Measurements from ENCODE around the gene SH2D5.
"Not testable (repeated sequence)": the region's sequence is repeated elsewhere in the genome, so short reads cannot be mapped to it uniquely, and the experiment has no call there.

SH2D5 gene

GRCh38 chr1:20724364-20725188 lies 7.9 kb downstream of the SH2D5 start:
- H3K27ac Mint-ChIP-seq = no peak overlapping the region
- H3K4me3 Mint-ChIP-seq = no peak overlapping the region
- H3K4me1 Mint-ChIP-seq = peaks cover 2 to 9% of the 10 kb centered on the region in 2 donors
- H3K27me3 Mint-ChIP-seq = peaks cover 16 to 37% of the 10 kb centered on the region in 2 donors
- DNase-seq (no peak), ATAC-seq (replicated peaks) (no peak)
- H3K36me3 Mint-ChIP-seq = no peaks in the 10 kb centered on the region
- no peaks in the 10 kb centered on the region for H3K9me3 Mint-ChIP-seq

GRCh38 chr1:20723537-20724363 lies 8.8 kb downstream of the SH2D5 start:
- H3K4me3 Mint-ChIP-seq = no peak overlapping the region
- no peaks in the 10 kb centered on the region for H3K36me3 Mint-ChIP-seq
- ATAC-seq (replicated peaks) = no peak
- H3K4me1 Mint-ChIP-seq = peaks cover 4 to 7% of the 10 kb centered on the region in 2 donors
- DNase-seq = no peak
- H3K27ac Mint-ChIP-seq = no peak overlapping the region
- peaks cover 13 to 34% of the 10 kb centered on the region in 2 donors for H3K27me3 Mint-ChIP-seq
- no peaks in the 10 kb centered on the region for H3K9me3 Mint-ChIP-seq

- H3K27me3 Mint-ChIP-seq = peaks cover 9 to 34% of the 10 kb centered on the region in 2 donors
- H3K4me3 Mint-ChIP-seq = no peak overlapping the region
- no peaks in the 10 kb centered on the region for H3K36me3 Mint-ChIP-seq
- DNase-seq (no peak), ATAC-seq (replicated peaks) (no peak)
- H3K4me1 Mint-ChIP-seq = peaks cover 6 to 7% of the 10 kb centered on the region in 2 donors
- no peak overlapping the region for H3K27ac Mint-ChIP-seq
- no peaks in the 10 kb centered on the region for H3K9me3 Mint-ChIP-seq
Measured at GRCh38 chr1:20723159-20723536, 9.4 kb downstream of the SH2D5 start.

GRCh38 chr1:20721117-20722061 lies 11.1 kb downstream of the SH2D5 start:
- no peak for DNase-seq
- no peak overlapping the region for H3K4me3 Mint-ChIP-seq
- H3K9me3 Mint-ChIP-seq = no peaks in the 10 kb centered on the region
- peaks cover 7 to 8% of the 10 kb centered on the region in 2 donors for H3K4me1 Mint-ChIP-seq
- no peak for ATAC-seq (replicated peaks)
- peaks cover 0 to under 1% of the 10 kb centered on the region in 2 donors for H3K36me3 Mint-ChIP-seq
- peaks cover 11 to 40% of the 10 kb centered on the region in 2 donors for H3K27me3 Mint-ChIP-seq
- H3K27ac Mint-ChIP-seq = no peak overlapping the region

GRCh38 chr1:20720631-20721091 lies 11.8 kb downstream of the SH2D5 start:
- Mint-ChIP-seq H3K27ac (no peak overlapping the region), H3K4me3 (no peak overlapping the region), H3K9me3 (no peaks in the 10 kb centered on the region), H3K36me3 (peaks cover 0 to 4% of the 10 kb centered on the region in 2 donors), H3K4me1 (peaks cover 10 to 12% of the 10 kb centered on the region in 2 donors), H3K27me3 (peaks cover 17 to 47% of the 10 kb centered on the region in 2 donors)
- ATAC-seq (replicated peaks) (no peak), DNase-seq (no peak)

- Mint-ChIP-seq H3K9me3 (no peaks in the 10 kb centered on the region), H3K4me1 (peaks cover 10 to 12% of the 10 kb centered on the region in 2 donors), H3K27me3 (peaks cover 20 to 53% of the 10 kb centered on the region in 2 donors), H3K27ac (peak overlapping the region; percentile 22), H3K4me3 (no peak overlapping the region), H3K36me3 (peaks cover 0 to 4% of the 10 kb centered on the region in 2 donors)
- DNase-seq (no peak), ATAC-seq (replicated peaks) (no peak)
Measured at GRCh38 chr1:20719871-20720620, 12.5 kb downstream of the SH2D5 start.

- H3K36me3 Mint-ChIP-seq = peaks cover 0 to 4% of the 10 kb centered on the region in 2 donors
- no peaks in the 10 kb centered on the region for H3K9me3 Mint-ChIP-seq
- DNase-seq (no peak), ATAC-seq (replicated peaks) (no peak)
- H3K27me3 Mint-ChIP-seq = peaks cover 20 to 57% of the 10 kb centered on the region in 2 donors
- peaks cover 10 to 12% of the 10 kb centered on the region in 2 donors for H3K4me1 Mint-ChIP-seq
- no peak overlapping the region for H3K27ac Mint-ChIP-seq
- no peak overlapping the region for H3K4me3 Mint-ChIP-seq
Measured at GRCh38 chr1:20719261-20719660, 13.2 kb downstream of the SH2D5 start.

- peak overlapping the region; percentile 42 for H3K27ac Mint-ChIP-seq
- not testable (repeated sequence) for ATAC-seq (replicated peaks)
Measured at GRCh38 chr1:20718343-20718882, 14.1 kb downstream of the SH2D5 start.

GRCh38 chr1:20717452-20718342 lies 14.8 kb downstream of the SH2D5 start, which contains the start of gene KIF17:
Gene KIF17 (minus strand): TSS chr1:20718007. CDS start chr1:20717706, 301 bp downstream.
- Mint-ChIP-seq H3K36me3 (peaks cover 0 to 4% of the 10 kb centered on the region in 2 donors), H3K27me3 (peaks cover 20 to 57% of the 10 kb centered on the region in 2 donors), H3K4me1 (peaks cover 10 to 12% of the 10 kb centered on the region in 2 donors), H3K27ac (peak within 1 kb of the TSS; percentile 56), H3K9me3 (no peaks in the 10 kb centered on the region), H3K4me3 (peak within 1 kb of the TSS; percentile 74 to 79)
- ATAC-seq (replicated peaks) (peak; percentile 79 to 80), DNase-seq (peak; percentile 47)

More at GRCh38 chr1:20718343-20718882, 14.1 kb downstream of the SH2D5 start:
- peaks cover 10 to 12% of the 10 kb centered on the region in 2 donors for H3K4me1 Mint-ChIP-seq
- not testable (repeated sequence) for DNase-seq, H3K36me3 Mint-ChIP-seq, H3K9me3 Mint-ChIP-seq
- H3K27me3 Mint-ChIP-seq = peaks cover 20 to 57% of the 10 kb centered on the region in 2 donors
- peak overlapping the region; percentile 74 to 79 for H3K4me3 Mint-ChIP-seq

- H3K27ac Mint-ChIP-seq = no peak overlapping the region
- DNase-seq (no peak), ATAC-seq (replicated peaks) (no peak)
- H3K9me3 Mint-ChIP-seq = no peaks in the 10 kb centered on the region
- H3K4me3 Mint-ChIP-seq = peak overlapping the region; percentile 21 to 62
- peaks cover 10 to 12% of the 10 kb centered on the region in 2 donors for H3K4me1 Mint-ChIP-seq
- H3K36me3 Mint-ChIP-seq = peaks cover 0 to 4% of the 10 kb centered on the region in 2 donors
- peaks cover 20 to 49% of the 10 kb centered on the region in 2 donors for H3K27me3 Mint-ChIP-seq
Measured at GRCh38 chr1:20716232-20716631, 16.3 kb downstream of the SH2D5 start.

GRCh38 chr1:20715406-20715805 lies 17.1 kb downstream of the SH2D5 start:
- no peak overlapping the region for H3K27ac Mint-ChIP-seq
- no peak for DNase-seq
- no peak overlapping the region for H3K4me3 Mint-ChIP-seq
- no peaks in the 10 kb centered on the region for H3K9me3 Mint-ChIP-seq
- H3K4me1 Mint-ChIP-seq = peaks cover 10 to 12% of the 10 kb centered on the region in 2 donors
- peaks cover 20 to 41% of the 10 kb centered on the region in 2 donors for H3K27me3 Mint-ChIP-seq
- H3K36me3 Mint-ChIP-seq = peaks cover 0 to 4% of the 10 kb centered on the region in 2 donors
- no peak for ATAC-seq (replicated peaks)

GRCh38 chr1:20713440-20713839 lies 19.1 kb downstream of the SH2D5 start:
- DNase-seq = no peak
- Mint-ChIP-seq H3K27me3 (peaks cover 14 to 35% of the 10 kb centered on the region in 2 donors), H3K9me3 (no peaks in the 10 kb centered on the region)

More at GRCh38 chr1:20713440-20713839, 19.1 kb downstream of the SH2D5 start:
- H3K27ac Mint-ChIP-seq = no peak overlapping the region
- ATAC-seq (replicated peaks) = no peak
- peaks cover 0 to 4% of the 10 kb centered on the region in 2 donors for H3K36me3 Mint-ChIP-seq
- H3K4me1 Mint-ChIP-seq = peaks cover 6 to 7% of the 10 kb centered on the region in 2 donors
- no peak overlapping the region for H3K4me3 Mint-ChIP-seq
